Activated T-helper 1 cell treated with Interleukin-2 at 50 U/mL for 16 hours (primary cell): Measurements from ENCODE around the gene CCL11.
"Not testable (repeated sequence)": the region's sequence is repeated elsewhere in the genome, so short reads cannot be mapped to it uniquely, and the experiment has no call there.

Source experiments
- DNase-seq: peaks from one replicate; pipeline ENCODE4 v3.0.0-alpha.2; 2020; ENCODE audit warnings: low read depth

Gene CCL11

GRCh38 chr17:34307110-34307509, 21.6 kb downstream of the CCL11 start:
- DNase-seq = no peak

- DNase-seq = no peak
Measured at GRCh38 chr17:34308371-34308770, 22.8 kb downstream of the CCL11 start.

GRCh38 chr17:34311291-34311690, 25.7 kb downstream of the CCL11 start:
- DNase-seq = no peak

DNA sequence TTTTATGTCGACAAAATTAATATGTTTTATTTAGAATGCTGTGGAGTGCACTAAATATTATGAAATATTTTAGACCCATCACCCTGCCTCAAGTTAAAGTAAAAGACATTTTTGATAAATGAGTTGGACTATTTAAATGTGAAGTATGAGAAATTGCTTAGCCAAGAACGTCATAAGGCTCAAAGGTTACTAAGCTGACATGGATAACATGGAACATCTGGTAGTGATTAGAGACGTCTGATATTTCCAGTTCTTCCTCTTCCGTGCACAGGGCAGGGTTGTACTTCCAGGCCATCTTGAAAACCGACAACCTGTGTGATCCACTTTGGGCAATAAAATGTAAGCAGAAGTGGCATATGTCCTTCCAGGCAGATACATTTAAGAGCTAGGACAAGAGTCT, 26.5 kb downstream of the CCL11 start:
- no peak for DNase-seq

DNA sequence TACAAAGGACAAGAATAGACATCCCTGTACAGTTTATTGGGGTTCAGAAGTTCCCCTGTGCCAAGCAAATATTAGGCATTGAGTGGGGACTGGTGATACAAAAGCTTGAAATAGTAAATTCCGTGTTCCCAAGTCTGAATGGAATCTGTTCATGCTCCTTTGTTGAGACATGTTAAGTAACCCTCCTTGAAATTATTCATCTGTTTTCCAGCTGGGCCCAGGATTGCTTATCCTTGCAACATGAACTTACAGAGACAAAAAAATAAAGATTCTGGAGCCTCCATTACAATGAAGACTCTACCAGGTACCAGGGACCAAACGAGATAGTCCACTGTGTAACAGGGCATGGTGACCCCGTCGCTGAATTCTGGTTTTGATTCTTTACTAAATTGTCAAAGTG, 27.6 kb downstream of the CCL11 start:
- DNase-seq = no peak

DNA sequence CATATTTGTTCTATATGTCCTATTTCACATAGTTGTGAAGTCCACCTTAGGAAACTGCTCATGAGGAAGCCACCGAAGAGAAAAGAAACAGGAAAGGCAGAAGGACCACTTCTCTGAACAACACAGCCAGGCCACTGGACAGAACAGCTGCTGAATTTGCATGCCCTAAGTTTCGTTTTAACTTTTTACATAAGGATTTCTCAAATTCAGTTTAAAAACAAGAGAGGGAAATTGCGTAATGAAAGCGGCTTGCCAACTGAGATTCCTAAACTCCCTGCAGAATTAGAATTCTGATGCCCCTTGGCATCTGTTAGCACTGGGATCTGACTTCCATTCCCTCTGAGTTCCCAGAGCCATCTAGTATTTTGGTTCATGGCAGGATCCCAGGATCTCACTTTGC, 28.7 kb downstream of the CCL11 start:
- DNase-seq = no peak

GRCh38 chr17:34318474-34318873, 32.9 kb downstream of the CCL11 start:
- no peak for DNase-seq

DNA sequence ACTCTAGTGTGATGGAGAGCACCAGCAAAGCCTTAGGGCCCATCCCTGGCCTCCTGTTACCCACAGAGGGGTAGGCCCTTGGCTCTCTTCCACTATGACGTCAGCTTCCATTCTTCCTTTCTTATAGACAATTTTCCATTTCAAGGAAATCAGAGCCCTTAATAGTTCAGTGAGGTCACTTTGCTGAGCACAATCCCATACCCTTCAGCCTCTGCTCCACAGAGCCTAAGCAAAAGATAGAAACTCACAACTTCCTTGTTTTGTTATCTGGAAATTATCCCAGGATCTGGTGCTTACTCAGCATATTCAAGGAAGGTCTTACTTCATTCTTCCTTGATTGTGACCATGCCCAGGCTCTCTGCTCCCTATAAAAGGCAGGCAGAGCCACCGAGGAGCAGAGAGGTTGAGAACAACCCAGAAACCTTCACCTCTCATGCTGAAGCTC, 33.5 kb downstream of the CCL11 start, which contains the start of gene CCL8:
CCL8 (plus strand) TSS at position 397 of the 445 bp plus-strand sequence. CDS start 67 bp downstream, outside the sequence.
- no peak for DNase-seq

- DNase-seq = no peak
Measured at GRCh38 chr17:34321964-34322363, 36.4 kb downstream of the CCL11 start.

DNA sequence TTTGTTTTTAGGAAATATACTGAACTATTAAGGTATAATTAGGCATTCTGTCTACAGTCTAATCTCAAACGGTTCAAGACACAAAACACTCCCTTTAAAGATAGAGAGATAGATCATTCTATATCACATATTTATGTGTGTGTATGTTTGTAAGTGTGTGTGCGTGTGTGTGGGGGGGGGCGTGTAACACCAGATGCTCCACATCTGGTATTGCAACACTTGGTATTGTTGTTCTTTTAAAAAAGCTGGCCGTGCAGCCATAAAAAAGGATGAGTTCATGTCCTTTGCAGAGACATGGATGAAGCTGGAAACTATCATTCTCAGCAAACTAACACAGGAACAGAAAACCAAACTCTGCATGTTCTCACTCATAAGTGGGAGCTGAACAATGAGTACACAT, 42.0 kb downstream of the CCL11 start:
- DNase-seq = not testable (repeated sequence)

GRCh38 chr17:34337701-34338100, 52.2 kb downstream of the CCL11 start:
- DNase-seq = no peak
